CD4-positive, alpha-beta T cell treated with Interleukin-10 for 1 hour (primary cell): ENCODE data around the gene IDS.
"Not testable (repeated sequence)": the region's sequence is repeated elsewhere in the genome, so short reads cannot be mapped to it uniquely, and the experiment has no call there.

ENCODE experiments used
- DNase-seq: peaks from one replicate; pipeline ENCODE4 v3.0.0-alpha.2; 2020

The IDS gene

DNA sequence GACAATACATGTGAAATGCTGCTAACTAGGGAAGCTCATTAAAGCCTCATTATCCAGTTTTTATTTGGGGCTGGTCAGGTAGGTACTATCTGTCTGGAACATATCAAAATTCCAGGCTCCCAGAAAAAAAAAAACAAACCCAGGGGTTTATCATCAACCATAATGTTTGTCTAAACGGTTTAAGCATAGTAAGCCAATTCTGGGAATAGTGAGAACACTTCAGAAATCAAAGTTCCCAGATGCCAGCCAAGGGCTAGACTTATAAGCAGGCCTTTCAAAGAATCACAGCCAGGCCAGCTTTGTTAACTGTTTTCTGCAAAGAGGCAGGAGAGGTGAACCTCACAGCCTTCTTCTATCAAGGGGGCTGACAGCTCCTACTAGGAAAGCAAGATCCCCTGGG lies 8.1 kb downstream of the IDS start:
- no peak for DNase-seq

DNA sequence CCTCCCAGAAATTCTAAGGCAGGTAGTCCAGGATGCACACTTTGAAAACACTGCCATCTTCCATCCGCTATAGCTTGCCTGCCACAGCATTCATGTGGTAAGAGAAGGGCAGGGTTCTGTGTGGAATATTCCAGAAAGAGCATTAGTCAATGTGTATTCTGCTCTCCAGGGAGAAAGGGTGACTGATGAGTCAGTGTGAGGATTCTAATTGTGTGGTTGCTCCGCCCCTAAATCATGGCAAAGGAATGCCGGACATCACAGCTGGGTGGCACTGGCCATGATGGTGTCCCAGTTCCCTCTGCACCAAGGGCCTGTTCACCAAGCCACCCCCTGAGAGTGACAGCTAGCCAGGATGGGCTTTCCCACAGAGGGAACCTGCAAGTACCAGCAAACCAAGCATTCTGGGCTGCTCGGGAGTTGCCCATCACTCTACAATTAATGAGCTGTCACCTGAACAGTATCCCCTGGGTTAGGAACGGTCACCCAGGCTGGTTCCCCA lies 9.5 kb downstream of the IDS start:
- DNase-seq: no peak

DNA sequence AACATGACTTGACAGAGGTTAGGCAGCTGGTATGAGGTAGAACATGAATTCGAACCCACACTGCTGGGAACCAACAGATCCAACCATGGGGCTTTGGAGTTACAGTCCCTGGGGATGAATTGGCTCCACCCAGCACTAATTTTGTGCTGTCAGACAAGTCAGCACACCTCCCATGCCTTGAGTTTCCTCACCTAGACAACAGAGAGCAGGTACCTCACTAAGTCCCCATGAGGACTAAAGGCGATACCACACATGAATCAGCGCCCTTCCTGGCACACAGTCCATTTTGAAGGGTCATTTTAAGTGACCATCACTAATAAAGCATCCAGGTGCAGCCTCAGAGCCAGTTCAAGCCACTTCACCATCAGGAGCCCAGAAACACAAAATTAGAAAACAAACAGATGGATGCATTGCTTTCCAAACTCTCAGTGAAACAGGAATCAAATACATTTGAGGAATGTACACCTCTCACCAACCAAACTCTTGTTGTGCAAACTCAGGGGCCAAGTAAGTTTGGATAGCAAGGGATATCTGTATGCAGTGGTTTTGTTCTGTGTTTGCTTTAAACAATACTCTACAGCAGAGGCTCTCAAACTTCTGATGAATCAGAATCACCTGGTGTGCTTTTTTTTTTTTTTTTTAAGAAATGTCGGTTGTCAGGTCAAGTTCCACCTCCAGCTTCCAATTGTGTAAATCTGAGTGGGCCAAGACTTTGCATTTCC lies 10.1 kb downstream of the IDS start:
- no peak for DNase-seq

DNA sequence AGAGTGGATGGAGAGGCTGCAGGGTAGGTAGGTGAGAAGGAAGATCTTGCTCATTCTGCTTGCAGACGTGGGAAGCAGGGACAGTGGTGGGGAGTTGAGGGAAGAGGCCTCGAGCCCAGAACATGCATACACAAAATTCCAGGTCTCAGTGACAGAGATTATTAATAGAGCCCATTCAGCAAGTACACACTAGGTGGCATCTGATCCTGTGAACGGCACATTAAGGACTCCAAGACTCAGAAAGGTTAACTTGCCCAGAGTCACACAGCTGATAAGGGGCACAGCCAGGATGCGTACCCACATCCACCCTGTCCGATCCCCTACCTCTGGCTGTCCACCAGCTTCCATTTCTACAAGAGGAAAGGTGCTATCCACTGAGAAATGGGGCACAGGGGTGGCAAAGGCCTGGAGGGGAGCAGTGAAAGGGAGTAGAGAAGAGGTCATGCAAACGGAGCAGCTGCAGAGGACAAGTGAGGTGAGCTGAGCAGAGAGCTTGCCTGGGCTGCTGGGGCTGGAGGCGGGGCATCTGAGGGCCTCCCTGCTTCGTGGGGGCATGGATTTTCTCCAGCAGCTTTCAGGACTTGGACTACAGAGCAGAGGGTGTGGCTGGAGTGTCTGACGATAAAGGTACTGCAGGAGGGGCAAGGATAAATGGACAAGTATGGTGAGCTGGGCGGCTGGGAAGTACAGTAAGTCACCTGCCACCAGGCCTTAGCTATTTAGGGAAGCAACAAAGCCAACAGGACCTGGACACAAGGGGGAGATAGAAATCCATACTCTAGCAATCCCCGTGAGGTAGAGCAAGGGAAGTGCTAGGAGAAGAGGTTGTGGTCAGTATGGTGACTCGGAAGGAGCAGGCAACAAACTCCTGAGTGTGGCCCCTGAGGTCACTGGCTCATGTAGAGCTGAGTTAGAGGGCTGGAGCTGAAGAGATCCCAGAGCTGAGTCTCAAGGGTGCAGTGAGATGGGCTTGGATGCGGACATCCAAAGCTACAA lies 11.2 kb downstream of the IDS start:
- no peak for DNase-seq

DNA sequence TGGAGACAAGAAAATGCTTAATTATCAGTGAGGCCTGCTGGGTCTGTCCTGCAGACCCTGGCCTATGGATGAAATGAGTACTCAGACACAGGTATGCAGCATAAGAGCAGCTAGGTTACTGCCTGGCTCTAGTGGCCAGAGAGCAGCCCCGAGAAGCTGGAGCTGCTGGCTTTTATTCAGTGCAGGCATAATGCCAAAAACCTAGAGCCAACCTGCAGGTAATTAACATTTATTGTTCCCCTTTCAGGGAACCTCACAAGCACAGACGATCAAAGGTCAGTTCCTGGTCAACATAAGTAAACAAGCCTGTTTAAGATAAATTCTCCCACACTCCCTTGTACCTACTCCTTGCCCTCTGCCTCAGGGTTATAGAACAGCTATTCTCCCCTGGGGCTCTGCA lies 13.3 kb downstream of the IDS start:
- DNase-seq: no peak

DNA sequence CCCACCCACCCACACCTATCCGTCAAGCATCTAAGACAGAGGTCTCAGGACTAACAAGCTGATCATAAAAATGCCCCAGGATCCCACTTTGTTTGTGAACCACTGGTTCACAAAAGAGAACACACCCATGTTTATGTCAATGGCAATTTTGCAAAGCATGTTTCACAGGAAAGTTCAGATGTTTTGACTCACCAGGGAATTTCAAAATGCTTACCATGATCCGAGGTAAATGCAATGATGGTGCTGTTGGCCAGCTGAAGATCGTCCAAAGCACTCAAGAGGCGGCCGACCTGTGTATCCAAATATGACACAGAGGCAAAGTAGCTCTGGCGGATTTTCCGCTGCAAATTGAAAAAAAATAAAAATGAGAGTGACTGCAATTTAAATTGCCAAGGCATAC lies 15.0 kb downstream of the IDS start:
- no peak for DNase-seq

DNA sequence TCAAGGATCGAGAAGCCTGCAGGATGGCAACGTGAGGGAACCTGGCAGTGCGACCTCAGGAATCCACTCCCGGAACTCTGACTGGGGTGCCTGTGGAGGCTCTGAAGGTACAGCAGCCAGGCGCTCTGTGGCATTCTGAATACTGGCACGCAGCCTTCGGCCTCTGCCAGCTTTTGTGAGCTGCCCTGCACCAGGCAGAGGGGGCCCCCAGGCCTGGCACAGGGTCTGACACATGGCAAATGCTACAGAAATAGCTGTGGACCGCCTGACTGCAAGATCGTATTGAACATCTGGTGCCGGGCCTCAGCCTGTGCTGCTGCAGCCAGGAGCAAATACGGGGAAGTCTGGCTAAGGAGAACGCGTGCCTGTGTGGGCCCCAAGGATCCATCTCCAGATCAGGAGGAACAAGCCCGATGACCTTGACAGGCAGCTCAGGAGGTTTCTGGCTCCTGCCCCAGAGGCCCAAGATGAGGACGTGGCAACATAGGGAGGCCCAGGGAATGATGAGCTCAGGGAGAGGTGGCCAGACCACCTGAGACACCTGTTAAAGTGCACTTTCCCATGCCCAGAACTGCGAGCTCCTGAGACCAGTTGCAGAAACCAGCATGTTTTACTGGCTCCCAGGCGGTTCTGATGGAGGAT lies 16.6 kb downstream of the IDS start:
- not testable (repeated sequence) for DNase-seq

DNA sequence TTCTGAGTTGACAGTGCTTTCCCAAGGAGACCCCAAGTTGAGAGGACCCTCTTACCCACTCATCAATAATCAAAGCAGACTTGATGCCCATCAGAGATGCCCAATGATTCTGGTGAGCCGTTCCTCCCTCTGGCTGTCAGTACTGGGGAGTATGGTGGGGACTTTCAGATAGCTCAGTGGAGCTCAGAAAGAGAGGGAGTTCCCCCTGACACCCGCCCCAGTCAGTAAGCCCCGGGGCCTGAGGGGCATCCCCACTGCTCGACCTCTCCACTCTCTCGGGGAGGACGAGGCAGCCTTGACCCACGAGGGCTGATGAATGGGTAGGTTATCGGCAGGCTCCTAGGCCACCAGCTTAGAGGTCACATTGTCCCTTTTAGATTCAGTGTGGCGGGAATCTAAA lies 17.1 kb downstream of the IDS start:
- DNase-seq: not testable (repeated sequence)

DNA sequence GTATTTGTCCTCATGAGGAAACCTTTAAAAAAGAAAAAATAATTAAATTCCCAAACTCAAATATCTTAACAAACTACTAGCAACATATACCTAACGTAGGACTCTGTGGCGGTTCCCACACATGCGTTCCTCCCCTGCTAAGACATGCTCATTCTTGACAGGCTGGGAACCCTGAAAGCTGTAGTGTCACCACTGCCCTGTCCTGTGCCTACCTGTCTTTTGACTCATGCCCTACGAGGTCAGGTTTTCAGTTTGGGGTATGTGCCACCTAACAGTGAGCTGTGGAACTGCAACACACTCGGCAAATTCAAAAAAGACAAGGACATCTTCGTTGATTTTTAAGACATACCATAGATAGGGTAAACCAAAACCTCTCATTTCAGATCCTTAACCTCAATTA lies 17.8 kb downstream of the IDS start:
- DNase-seq: no peak

DNA sequence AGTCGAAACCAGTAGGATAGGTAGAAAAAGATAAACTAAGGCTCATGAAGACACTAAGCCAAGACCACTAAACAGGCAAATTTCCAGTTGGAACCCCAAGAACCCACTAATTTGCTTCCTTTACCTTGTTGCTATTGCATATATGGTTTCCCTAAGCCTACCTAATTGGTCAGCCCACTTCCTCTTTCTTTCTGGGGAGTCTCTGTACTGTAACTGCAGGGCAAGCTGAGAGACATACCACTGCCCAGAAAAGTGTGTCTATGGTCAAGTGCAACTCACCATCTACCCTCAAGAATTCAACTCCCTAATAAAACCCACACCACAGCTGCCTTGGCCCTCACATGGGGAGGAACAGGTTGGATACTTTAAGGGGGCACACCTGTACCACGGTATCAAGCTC lies 28.6 kb downstream of the IDS start:
- peak; percentile 30 for DNase-seq

DNA sequence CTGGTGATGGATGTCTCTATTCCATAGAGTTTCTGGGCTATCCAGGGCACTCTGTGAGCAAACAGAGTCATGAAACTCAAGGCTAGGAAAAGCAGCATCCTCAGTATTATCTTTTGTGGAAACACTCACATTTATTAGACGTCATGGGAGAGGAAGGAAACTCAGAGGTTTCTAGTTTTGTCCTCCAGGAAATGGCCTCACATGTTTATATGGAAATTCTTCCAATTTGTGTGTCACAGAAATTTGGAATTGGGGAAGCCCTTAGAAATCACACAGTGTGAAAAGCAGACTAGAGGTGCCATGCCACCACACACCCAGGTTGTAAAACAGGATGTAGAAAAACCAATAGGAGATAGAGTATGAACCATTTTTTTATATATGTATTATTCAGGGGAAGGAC lies 31.1 kb downstream of the IDS start:
- DNase-seq: no peak

DNA sequence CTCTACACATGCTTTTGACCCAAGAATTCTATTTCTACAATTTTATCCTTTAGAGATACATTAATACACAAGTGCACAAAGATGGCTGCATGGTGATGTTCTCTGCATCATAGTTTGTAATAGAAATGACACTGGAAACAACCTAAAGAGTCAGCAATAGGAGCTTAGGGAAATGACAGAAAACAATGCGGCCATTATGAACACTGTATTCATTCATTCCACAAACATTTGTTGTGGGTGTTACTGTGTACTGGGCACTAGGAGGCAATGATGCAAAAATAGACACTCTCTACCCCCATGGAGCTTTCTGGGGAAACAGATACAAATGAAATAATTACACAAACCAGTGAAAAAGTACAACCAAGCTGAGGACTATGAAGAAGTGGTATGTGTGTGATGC lies 32.0 kb downstream of the IDS start:
- DNase-seq: no peak

DNA sequence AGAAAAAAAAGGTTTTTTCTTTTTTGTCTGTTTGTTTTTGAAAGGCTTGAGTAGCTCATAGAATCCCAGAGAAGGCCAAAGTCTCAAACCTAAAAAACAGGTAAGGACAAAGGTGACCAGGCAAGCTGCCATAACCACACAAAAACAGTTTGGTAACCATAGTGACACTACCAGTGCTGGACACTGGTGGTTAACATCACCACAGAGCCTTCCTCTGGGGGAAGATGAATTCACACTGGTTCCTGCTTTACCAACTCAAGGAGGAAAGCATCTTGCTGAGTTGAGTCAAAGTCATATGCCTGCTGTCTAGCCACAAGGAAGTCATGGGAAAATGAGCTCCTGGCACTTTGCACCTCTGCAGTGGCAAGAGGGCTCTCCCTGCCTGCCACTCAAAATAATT lies 32.5 kb downstream of the IDS start:
- no peak for DNase-seq

DNA sequence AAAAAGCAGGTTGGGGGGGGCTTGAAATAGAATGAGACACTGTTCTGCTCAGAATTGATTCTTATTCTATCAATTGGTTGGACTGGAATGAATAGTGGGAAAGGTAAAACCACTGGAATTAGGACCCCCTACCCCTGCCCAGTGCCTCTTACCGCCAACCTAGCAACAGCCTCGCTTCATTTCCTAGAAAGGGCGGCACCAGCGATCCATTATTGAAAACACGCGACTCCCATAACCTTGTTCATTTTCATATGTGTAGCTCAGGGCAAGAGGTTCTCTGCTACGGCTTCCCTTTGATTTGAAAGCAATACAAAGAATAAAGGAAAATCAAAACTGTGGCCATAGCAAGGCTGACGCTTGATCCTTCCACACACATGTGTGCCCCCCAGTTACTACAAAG lies 33.7 kb downstream of the IDS start:
- DNase-seq: no peak

DNA sequence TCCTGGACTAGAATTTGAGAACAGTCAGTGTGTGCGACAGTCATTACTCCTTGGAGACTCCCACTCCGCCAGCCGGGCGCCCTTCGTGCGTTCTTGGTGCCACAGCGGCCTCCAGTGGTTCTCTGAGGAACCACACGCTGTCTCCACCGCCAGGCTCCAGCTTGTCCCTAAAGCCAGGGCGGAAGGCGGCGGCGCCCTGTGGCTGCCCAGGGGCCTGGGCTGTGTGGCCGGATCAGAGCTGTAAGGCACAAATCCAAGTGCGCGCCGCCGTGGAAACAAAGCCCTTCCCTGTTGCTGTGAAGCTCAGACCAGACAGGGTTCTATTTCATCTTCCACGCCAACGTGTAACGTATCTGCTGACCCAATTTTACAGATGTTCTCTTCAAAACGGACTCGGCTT lies 34.2 kb downstream of the IDS start:
- peak; percentile 63 for DNase-seq

DNA sequence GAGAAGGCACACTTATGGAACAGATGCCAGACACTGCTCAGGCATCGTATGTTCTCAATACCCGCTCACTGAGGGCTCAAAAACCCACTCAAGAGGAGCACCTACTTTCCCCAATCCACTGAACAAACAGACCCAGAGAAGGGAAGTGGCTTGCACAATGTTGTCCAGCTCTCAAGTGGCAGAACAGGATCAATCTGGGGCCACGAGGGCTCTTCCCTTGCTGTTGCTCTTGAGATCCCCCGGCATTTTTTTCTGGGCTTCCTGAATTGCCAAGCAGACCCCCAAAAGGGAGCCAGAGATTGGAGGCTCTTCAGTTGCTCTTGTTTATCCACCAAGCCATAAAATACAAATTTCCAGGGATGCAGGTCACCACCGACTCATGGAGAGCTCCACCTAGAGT lies 35.7 kb downstream of the IDS start:
- DNase-seq: no peak

DNA sequence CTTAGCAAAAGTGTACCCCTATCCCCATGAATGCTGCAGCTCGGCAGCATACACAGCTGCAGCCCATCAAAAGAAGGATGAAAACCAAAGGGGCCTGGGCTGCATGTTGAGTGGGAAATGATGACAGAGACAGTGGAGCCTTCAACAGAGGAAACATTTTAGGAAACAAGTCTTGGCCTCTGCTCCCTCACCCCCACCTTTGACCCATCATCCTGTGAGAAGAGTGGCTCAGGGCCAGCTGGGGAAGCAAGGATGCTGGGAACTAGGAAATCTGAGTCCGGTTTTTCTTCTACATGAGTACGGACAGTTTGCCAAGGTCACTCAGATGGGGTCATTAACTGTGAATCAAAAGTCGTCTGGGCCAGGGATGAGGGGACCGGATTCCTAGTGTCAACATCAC lies 37.2 kb downstream of the IDS start:
- DNase-seq: no peak

DNA sequence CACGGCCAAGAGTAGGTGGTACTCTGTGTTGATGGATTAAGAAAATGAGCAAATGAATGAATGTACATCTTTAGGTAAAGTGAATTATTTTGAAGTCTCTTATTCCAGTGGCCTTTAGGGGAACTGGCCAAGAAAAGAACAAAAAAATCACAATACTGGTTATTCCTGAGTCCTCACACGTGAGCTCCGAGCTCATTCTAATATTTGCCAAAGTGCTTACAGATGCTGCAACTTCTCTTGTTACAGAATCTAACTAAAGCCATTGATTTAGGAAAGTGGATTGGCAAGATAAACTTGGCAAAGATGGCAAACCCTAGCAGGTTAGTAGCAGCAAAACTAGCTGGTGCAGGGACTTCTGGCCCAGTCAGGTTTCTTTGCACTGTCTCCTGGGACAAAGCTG lies 37.6 kb downstream of the IDS start:
- DNase-seq: no peak

DNA sequence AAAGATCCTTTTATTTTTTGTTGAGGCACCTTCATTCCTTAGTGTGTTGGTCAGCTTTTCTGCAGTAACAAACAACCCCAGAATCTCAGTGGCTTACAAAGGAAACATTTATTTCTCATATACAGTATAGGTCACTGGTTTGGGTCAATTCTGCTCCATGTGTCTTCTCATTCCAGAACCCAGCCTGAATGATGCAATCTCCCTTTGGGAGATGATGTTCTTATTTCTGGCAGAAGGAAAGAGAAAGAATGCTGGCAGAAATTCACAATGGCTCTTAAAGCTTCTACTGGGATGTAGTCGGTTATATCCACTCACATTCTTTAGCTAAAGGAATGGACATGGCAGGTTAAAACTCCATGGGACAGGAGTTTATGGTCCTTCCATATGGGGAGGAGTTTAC lies 42.3 kb downstream of the IDS start:
- no peak for DNase-seq

DNA sequence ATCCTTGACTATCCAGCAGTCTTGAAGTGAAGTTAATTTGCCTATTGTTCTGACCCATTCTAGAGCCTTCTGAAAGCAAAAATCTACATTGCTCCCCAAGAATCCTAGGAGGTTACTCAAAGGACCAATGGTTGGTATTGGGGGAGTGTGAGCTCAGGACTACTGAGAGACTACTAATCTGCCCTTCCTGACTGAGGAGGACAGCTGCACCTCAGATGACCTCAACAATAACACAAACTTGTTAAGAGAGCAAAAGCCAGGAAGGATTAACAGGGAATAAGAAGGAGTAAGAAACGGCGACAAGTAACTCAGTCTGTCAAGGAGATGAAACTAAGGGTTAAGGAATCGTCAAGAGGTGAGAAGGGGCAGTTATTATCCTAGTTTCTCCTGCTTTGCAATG lies 43.4 kb downstream of the IDS start:
- DNase-seq: no peak

DNA sequence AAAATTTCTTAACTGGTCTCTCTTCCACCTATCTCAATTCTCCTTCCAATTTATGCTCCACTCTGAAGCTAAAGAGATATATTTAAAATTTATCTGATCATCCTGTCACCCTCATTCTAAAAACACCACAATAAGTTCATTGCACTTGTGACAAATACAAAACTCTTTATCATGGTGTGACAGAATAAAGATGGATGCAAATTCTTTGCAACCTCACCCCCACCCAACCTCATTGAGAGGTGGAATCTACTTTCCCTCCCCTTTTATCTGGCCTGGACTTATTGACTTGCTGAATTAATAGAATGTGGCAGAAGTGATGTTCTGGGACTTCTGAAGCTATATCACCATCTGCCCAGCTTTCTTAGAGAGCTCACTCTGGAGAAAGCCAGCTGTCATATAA lies 46.5 kb downstream of the IDS start:
- DNase-seq: no peak

DNA sequence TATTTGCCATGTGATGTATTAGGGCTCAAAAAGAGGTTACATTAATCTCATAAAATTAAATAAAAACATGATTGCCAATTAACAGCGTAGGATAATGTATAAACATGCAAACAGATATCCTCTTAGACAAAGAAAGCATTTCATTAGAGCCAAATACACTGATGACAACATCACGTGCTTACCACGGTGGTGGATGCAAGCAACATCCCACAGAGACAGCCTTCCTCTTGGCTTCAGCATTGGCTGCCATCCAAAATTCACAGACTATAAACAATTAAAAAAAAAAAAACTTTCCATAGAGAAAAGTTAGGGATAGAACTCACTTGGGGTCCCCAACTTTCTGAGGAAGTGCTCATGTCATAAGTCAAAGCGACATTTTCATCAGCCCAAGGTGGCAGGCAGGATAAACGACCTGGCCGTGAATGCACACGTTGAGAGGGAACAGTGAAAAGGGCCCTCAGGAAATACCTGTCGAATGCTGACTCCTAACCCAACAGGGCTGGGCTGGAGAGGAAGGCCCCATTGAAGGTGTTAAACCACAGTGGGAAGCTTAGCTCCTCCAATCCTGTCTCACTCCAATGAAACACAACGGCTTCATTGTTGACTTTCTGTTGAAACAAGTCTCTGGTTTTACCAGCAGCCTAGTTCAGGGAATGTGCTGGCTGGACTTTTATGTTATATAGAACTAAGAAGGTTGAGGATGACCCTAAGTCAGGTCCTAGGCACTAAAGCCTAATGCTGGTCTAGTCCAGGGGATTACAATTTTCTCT lies 48.4 kb downstream of the IDS start:
- DNase-seq: no peak

DNA sequence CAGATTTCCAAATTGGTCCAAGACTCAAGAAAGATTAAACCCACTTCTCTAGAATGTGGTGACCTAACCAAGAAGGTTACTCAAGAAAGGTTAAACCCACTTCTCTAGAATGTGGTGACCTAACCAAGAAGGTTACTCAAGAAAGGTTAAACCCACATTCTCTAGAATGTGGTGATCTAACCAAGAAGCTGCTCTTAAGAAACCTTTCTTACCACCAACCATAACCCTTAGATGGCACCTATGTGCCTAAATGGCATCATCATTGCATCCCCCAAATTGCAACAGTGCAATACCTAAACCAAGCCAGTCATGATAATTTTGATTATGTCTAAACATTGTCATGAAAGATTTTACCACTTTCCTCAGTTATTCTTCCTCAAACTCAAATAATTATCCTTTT lies 49.2 kb downstream of the IDS start:
- DNase-seq: no peak
